DOHH2 (cell line): ENCODE measurements around the gene ATP7A.

ENCODE experiments used
- EZH2phosphoT487 ChIP-seq: fragments of 200-600 bp; sonication (generic); IDR thresholded peaks from 2 replicates; pipeline ENCODE4 v1.6.1; 2017; ENCODE audit warnings: borderline replicate concordance, mild to moderate bottlenecking, antibody characterized with exemption, low read length, moderate library complexity, mixed read lengths
- TF ChIP-seq, protein P1 (sequence below): fragments of 200-600 bp; sonication (generic); IDR thresholded peaks from one replicate; pipeline ENCODE4 v1.5.1; 2014; ENCODE audit warnings: antibody characterized with exemption, mild to moderate bottlenecking, low read depth, low read length; ENCODE audit not compliant: poor library complexity, severe bottlenecking

DNA sequence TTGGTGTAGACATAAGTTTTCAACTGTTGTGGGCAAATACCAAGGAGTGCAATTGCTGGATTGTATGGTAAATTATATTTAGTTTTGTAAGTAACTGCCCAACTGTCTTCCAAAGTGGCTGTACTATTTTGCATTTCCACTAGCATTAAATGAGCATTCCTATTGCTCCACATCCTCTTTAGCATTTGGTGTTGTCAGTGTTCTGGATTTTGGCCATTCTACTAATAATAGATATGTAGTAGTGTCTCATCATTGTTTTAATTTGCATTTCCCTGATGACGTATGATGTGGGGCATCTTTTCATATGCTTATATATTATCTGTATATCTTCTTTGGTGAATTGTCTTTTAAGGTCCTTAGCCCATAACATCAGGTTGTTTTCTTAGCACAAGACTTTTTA lies 41.7 kb downstream of the ATP7A start:
- no peak for TF ChIP-seq EZH2phosphoT487
- TF ChIP-seq, protein P1, sequence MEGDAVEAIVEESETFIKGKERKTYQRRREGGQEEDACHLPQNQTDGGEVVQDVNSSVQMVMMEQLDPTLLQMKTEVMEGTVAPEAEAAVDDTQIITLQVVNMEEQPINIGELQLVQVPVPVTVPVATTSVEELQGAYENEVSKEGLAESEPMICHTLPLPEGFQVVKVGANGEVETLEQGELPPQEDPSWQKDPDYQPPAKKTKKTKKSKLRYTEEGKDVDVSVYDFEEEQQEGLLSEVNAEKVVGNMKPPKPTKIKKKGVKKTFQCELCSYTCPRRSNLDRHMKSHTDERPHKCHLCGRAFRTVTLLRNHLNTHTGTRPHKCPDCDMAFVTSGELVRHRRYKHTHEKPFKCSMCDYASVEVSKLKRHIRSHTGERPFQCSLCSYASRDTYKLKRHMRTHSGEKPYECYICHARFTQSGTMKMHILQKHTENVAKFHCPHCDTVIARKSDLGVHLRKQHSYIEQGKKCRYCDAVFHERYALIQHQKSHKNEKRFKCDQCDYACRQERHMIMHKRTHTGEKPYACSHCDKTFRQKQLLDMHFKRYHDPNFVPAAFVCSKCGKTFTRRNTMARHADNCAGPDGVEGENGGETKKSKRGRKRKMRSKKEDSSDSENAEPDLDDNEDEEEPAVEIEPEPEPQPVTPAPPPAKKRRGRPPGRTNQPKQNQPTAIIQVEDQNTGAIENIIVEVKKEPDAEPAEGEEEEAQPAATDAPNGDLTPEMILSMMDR = no peak
